PFSK-1 (cell line): ENCODE measurements around the gene NISCH.

ENCODE experiments used
- FOXP2 ChIP-seq: optimal IDR thresholded peaks from 2 replicates; pipeline ENCODE3; 2011; ENCODE audit warnings: borderline replicate concordance, control low read depth, inconsistent platforms; ENCODE audit not compliant: insufficient read depth; ENCODE audit errors: extremely low read length, extremely low read depth
- POLR2AphosphoS5 ChIP-seq: IDR thresholded peaks from 2 replicates; pipeline ENCODE4 v1.6.1; 2012; ENCODE audit warnings: low read depth, mild to moderate bottlenecking, control low read depth, low read length, moderate library complexity
- SIN3A ChIP-seq: IDR thresholded peaks from 2 replicates; pipeline ENCODE4 v1.6.1; 2012; ENCODE audit warnings: mild to moderate bottlenecking, low read length, moderate library complexity, borderline replicate concordance; ENCODE audit not compliant: insufficient read depth
- TAF1 ChIP-seq: IDR thresholded peaks from 2 replicates; pipeline ENCODE4 v1.6.1; 2012; ENCODE audit warnings: low read length, control low read depth, borderline replicate concordance; ENCODE audit not compliant: insufficient read depth
- TF ChIP-seq, protein P1 (sequence below), 2 experiments: IDR thresholded peaks; 2 replicates each; pipeline versions ENCODE4 v1.6.1 to v1.8.0; 2011 to 2012; ENCODE audit warnings: low read depth in 2 of 2, low read length in 2 of 2, control low read depth in 1 of 2, inconsistent platforms in 1 of 2, mild to moderate bottlenecking in 1 of 2, moderate library complexity in 1 of 2; ENCODE audit not compliant: insufficient read depth in 1 of 2

GRCh38 chr3:52435246-52436101, 19.9 kb upstream of the NISCH start:
- no peak for TF ChIP-seq SIN3A
- no peak for TF ChIP-seq TAF1
- no peak for TF ChIP-seq POLR2AphosphoS5
- TF ChIP-seq, protein P1, sequence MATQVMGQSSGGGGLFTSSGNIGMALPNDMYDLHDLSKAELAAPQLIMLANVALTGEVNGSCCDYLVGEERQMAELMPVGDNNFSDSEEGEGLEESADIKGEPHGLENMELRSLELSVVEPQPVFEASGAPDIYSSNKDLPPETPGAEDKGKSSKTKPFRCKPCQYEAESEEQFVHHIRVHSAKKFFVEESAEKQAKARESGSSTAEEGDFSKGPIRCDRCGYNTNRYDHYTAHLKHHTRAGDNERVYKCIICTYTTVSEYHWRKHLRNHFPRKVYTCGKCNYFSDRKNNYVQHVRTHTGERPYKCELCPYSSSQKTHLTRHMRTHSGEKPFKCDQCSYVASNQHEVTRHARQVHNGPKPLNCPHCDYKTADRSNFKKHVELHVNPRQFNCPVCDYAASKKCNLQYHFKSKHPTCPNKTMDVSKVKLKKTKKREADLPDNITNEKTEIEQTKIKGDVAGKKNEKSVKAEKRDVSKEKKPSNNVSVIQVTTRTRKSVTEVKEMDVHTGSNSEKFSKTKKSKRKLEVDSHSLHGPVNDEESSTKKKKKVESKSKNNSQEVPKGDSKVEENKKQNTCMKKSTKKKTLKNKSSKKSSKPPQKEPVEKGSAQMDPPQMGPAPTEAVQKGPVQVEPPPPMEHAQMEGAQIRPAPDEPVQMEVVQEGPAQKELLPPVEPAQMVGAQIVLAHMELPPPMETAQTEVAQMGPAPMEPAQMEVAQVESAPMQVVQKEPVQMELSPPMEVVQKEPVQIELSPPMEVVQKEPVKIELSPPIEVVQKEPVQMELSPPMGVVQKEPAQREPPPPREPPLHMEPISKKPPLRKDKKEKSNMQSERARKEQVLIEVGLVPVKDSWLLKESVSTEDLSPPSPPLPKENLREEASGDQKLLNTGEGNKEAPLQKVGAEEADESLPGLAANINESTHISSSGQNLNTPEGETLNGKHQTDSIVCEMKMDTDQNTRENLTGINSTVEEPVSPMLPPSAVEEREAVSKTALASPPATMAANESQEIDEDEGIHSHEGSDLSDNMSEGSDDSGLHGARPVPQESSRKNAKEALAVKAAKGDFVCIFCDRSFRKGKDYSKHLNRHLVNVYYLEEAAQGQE (IDR thresholded peaks at IDR 0.05; ENCODE audit: insufficient read depth in 1 of 2, low read depth in 2 of 2, low read length in 2 of 2): no peak
- no peak for TF ChIP-seq FOXP2
